ENCODE results near the gene ANO7.

The ANO7 gene

GRCh38 chr2:241213567-241213966 lies 25.1 kb downstream of the ANO7 start:
- peaks cover 3 to 4% of the 10 kb centered on the region in 2 donors for H3K4me1 Mint-ChIP-seq (ENCODE audit: low read depth in 2 of 2)
- H3K27ac Mint-ChIP-seq = no peak overlapping the region
- H3K4me3 Mint-ChIP-seq = no peak overlapping the region
- H3K36me3 Mint-ChIP-seq (ENCODE audit: insufficient read depth) = peaks cover 9% of the 10 kb centered on the region
- ATAC-seq (replicated peaks) (no peak), DNase-seq (no peak)
- H3K27me3 Mint-ChIP-seq = no peaks in the 10 kb centered on the region
- H3K9me3 Mint-ChIP-seq = no peaks in the 10 kb centered on the region

GRCh38 chr2:241214209-241214608 lies 25.7 kb downstream of the ANO7 start:
- Mint-ChIP-seq H3K27me3 (no peaks in the 10 kb centered on the region), H3K27ac (no peak overlapping the region), H3K4me3 (no peak overlapping the region), H3K4me1 (ENCODE audit: low read depth in 2 of 2) (peaks cover 6 to 8% of the 10 kb centered on the region in 2 donors), H3K36me3 (ENCODE audit: insufficient read depth) (peaks cover 10% of the 10 kb centered on the region), H3K9me3 (no peaks in the 10 kb centered on the region)
- DNase-seq (no peak), ATAC-seq (replicated peaks) (no peak)

- no peak for DNase-seq
- H3K27me3 Mint-ChIP-seq = no peaks in the 10 kb centered on the region
- peaks cover 10% of the 10 kb centered on the region for H3K36me3 Mint-ChIP-seq (ENCODE audit: insufficient read depth)
- H3K4me3 Mint-ChIP-seq = no peak overlapping the region
- H3K9me3 Mint-ChIP-seq = no peaks in the 10 kb centered on the region
- H3K4me1 Mint-ChIP-seq (ENCODE audit: low read depth in 2 of 2) = peaks cover 6 to 8% of the 10 kb centered on the region in 2 donors
- ATAC-seq (replicated peaks) = no peak
- H3K27ac Mint-ChIP-seq = no peak overlapping the region
These were observed 26.3 kb downstream of the ANO7 start for GRCh38 chr2:241214766-241215165.

- no peak for ATAC-seq (replicated peaks)
- no peaks in the 10 kb centered on the region for H3K9me3 Mint-ChIP-seq
- H3K27me3 Mint-ChIP-seq = no peaks in the 10 kb centered on the region
- DNase-seq = no peak
- peaks cover 6 to 8% of the 10 kb centered on the region in 2 donors for H3K4me1 Mint-ChIP-seq (ENCODE audit: low read depth in 2 of 2)
- H3K27ac Mint-ChIP-seq = no peak overlapping the region
- H3K36me3 Mint-ChIP-seq (ENCODE audit: insufficient read depth) = peaks cover 10% of the 10 kb centered on the region
- no peak overlapping the region for H3K4me3 Mint-ChIP-seq
These were observed 26.9 kb downstream of the ANO7 start for GRCh38 chr2:241215421-241215820.

- H3K4me1 Mint-ChIP-seq (ENCODE audit: low read depth in 2 of 2) = peaks cover 6 to 8% of the 10 kb centered on the region in 2 donors
- no peak overlapping the region for H3K27ac Mint-ChIP-seq
- no peaks in the 10 kb centered on the region for H3K27me3 Mint-ChIP-seq
- peak overlapping the region; percentile 77 to 80 for H3K4me3 Mint-ChIP-seq
- ATAC-seq (replicated peaks) = no peak
- peaks cover 10% of the 10 kb centered on the region for H3K36me3 Mint-ChIP-seq (ENCODE audit: insufficient read depth)
- no peaks in the 10 kb centered on the region for H3K9me3 Mint-ChIP-seq
- no peak for DNase-seq
These were observed 27.8 kb downstream of the ANO7 start for GRCh38 chr2:241216211-241216761.

GRCh38 chr2:241217320-241218031 lies 29.0 kb downstream of the ANO7 start:
- Mint-ChIP-seq H3K9me3 (no peaks in the 10 kb centered on the region), H3K27ac (peak overlapping the region; percentile 16 to 23), H3K4me3 (peak overlapping the region; percentile 77 to 80), H3K27me3 (no peaks in the 10 kb centered on the region), H3K36me3 (ENCODE audit: insufficient read depth) (peaks cover 9% of the 10 kb centered on the region), H3K4me1 (ENCODE audit: low read depth in 2 of 2) (peaks cover 6 to 8% of the 10 kb centered on the region in 2 donors)
- ATAC-seq (replicated peaks) = peak; percentile 56
- DNase-seq = peak; percentile 13 to 32 (median 26)

- Mint-ChIP-seq H3K36me3 (ENCODE audit: insufficient read depth) (peaks cover 7% of the 10 kb centered on the region), H3K27me3 (no peaks in the 10 kb centered on the region), H3K4me1 (ENCODE audit: low read depth in 2 of 2) (peaks cover 6 to 8% of the 10 kb centered on the region in 2 donors), H3K27ac (peak overlapping the region; percentile 64 to 73), H3K9me3 (no peaks in the 10 kb centered on the region), H3K4me3 (peak overlapping the region; percentile 85 to 90)
- ATAC-seq (replicated peaks) (peak; percentile 58), DNase-seq (peak; percentile 22 to 27 (median 23))
These were observed 29.9 kb downstream of the ANO7 start for GRCh38 chr2:241218131-241219029.

GRCh38 chr2:241219030-241219382 lies 30.5 kb downstream of the ANO7 start:
- H3K9me3 Mint-ChIP-seq = no peaks in the 10 kb centered on the region
- H3K27me3 Mint-ChIP-seq = no peaks in the 10 kb centered on the region
- ATAC-seq (replicated peaks) (no peak), DNase-seq (no peak)
- peaks cover 6 to 9% of the 10 kb centered on the region in 2 donors for H3K4me1 Mint-ChIP-seq (ENCODE audit: low read depth in 2 of 2)
- peak overlapping the region; percentile 85 to 90 for H3K4me3 Mint-ChIP-seq
- H3K36me3 Mint-ChIP-seq (ENCODE audit: insufficient read depth) = peaks cover 7% of the 10 kb centered on the region
- peak overlapping the region in 1 of 2 donors; percentile 44 for H3K27ac Mint-ChIP-seq

GRCh38 chr2:241219856-241220356 lies 31.4 kb downstream of the ANO7 start:
- H3K36me3 Mint-ChIP-seq (ENCODE audit: insufficient read depth) = peaks cover 10% of the 10 kb centered on the region
- DNase-seq = no peak
- peak overlapping the region in 1 of 2 donors; percentile 85 for H3K4me3 Mint-ChIP-seq
- no peak for ATAC-seq (replicated peaks)
- H3K27me3 Mint-ChIP-seq = no peaks in the 10 kb centered on the region
- peaks cover 10 to 15% of the 10 kb centered on the region in 2 donors for H3K4me1 Mint-ChIP-seq (ENCODE audit: low read depth in 2 of 2)
- no peaks in the 10 kb centered on the region for H3K9me3 Mint-ChIP-seq
- H3K27ac Mint-ChIP-seq = no peak overlapping the region

- no peak for ATAC-seq (replicated peaks)
- H3K9me3 Mint-ChIP-seq = no peaks in the 10 kb centered on the region
- no peak overlapping the region for H3K4me3 Mint-ChIP-seq
- H3K27me3 Mint-ChIP-seq = no peaks in the 10 kb centered on the region
- H3K4me1 Mint-ChIP-seq (ENCODE audit: low read depth in 2 of 2) = peaks cover 9 to 14% of the 10 kb centered on the region in 2 donors
- H3K27ac Mint-ChIP-seq = peak overlapping the region in 1 of 2 donors; percentile 41
- H3K36me3 Mint-ChIP-seq (ENCODE audit: insufficient read depth) = peaks cover 10% of the 10 kb centered on the region
- DNase-seq = no peak
These were observed 34.9 kb downstream of the ANO7 start for GRCh38 chr2:241223211-241224017.

- Mint-ChIP-seq H3K27me3 (no peaks in the 10 kb centered on the region), H3K4me3 (no peak overlapping the region), H3K36me3 (ENCODE audit: insufficient read depth) (peaks cover 12% of the 10 kb centered on the region), H3K4me1 (ENCODE audit: low read depth in 2 of 2) (peaks cover 6 to 9% of the 10 kb centered on the region in 2 donors), H3K9me3 (no peaks in the 10 kb centered on the region), H3K27ac (peak overlapping the region; percentile 60 to 88)
- DNase-seq (no peak), ATAC-seq (replicated peaks) (no peak)
These were observed 35.8 kb downstream of the ANO7 start for GRCh38 chr2:241224018-241224850.

GRCh38 chr2:241224851-241225438 lies 36.5 kb downstream of the ANO7 start:
- Mint-ChIP-seq H3K4me3 (no peak overlapping the region), H3K9me3 (no peaks in the 10 kb centered on the region), H3K27me3 (no peaks in the 10 kb centered on the region), H3K4me1 (ENCODE audit: low read depth in 2 of 2) (peaks cover 7 to 9% of the 10 kb centered on the region in 2 donors), H3K36me3 (ENCODE audit: insufficient read depth) (peaks cover 19% of the 10 kb centered on the region), H3K27ac (no peak overlapping the region)
- ATAC-seq (replicated peaks) (no peak), DNase-seq (no peak)

Measured in effector memory CD8-positive, alpha-beta T cell (primary cell).